HG02623 (cell line): ENCODE data around the gene RELL1.

Experiments
- ATAC-seq: cut with Tn5 transposase; IDR thresholded peaks from one replicate; pipeline ENCODE4 v1.9.1; 2021; ENCODE audit warnings: moderate library complexity; ENCODE audit not compliant: unreplicated experiment

Gene RELL1

DNA sequence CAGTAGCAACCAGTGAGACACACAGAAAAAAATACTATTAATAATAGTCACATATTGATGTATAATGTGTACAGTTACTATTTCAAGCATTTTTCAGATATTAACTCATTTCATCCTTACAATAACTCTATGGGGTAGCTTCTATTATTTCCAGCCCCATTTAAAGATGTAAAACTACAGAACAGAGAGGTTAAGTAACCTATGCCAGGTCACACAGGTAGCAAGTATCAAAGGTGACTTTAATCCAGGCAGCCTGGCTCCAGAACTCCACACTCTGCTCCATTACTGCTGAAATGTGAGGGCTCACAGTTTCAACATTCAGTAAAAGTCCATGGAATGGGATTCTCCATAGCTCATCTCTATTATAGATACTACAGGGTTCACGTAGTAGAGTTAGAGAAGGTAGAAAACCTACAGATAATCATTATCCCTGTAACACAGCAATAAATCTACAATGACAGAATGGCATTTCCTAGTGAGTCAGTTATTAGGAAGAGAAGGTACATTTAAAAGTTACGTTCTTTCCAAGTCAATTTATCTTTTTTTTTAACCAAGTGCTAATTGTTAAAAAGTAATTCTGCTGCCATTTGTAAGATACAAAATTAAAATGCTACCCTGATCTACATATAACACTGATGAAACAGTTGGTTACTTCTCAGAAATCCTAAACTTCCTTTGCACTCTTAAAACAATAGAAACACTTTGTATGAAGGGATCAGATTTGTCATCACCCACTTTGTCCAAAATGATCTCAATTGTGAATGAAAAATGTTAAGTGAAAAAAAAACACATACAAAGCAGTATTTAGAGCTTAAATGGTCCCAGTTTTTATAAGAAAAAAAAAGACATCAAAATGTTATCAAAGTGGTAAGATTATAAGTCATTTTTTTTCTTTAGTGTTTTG lies 18.7 kb downstream of the RELL1 start:
- ATAC-seq: no peak

DNA sequence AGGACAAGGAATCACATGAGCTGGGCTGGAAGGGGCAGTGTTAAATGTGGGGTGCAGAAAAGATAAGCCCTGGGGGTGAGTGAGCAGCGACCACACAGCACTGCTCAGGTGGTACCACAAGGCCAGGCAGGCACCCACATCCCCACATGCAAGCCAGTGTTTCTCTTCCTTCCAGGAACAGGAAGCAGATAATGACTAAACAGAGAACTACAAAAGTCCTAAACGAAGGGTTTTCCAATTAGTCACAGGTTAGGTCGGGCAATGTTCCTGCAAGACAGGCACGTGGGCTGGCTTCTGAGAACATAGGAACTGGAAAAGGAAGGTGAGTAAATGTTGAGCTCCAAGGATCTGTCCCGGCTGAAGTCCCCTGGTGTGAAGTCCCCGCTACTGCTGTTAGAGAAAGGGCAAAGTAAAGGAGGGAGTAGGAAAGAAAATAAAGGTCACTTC lies 19.5 kb downstream of the RELL1 start:
- no peak for ATAC-seq

DNA sequence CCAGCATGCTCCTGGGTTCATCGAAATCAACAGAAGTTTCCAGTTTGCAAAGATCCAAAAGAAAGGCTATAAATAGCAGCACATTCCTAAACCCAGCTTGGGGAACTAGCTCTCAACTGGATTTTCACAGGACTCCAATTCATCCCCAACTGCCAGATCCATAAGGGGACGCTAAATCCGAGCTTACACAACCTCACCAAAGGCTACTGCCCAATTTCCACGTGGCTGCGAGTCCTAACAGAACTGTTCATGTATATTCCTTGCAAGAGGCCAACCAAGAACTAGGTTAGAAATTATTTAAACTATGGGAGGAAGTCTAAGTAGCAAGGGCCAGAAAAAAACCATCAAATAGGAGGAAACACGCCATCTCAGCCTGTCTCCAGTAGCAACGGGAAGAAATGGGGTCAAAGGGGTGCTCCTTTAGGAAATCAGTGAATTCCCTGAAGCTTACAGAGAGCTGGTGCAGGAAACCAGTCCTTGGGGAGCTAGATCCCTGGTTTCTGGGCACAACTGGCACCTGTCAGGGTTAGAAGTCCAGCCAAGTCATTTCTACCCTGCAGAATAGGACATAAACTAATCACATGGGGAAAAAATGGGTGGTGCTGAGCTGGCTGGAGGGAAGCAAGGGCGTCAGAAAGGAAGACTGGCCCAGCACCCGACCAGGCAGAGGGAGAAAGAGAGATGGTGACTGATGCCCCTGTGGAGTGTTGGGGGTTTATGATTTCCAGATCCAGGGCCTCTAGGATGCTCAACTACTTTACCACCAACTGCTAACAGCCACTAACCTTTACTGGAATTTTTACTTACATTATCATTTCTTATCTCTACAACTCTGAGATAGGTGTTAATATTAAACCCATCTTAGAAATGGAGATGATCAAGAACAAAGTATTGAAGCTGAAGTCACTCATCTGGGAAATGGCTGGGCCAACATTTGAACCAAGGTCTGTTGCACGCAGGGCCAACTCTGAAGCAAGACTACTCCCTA lies 20.5 kb downstream of the RELL1 start:
- ATAC-seq: no peak

DNA sequence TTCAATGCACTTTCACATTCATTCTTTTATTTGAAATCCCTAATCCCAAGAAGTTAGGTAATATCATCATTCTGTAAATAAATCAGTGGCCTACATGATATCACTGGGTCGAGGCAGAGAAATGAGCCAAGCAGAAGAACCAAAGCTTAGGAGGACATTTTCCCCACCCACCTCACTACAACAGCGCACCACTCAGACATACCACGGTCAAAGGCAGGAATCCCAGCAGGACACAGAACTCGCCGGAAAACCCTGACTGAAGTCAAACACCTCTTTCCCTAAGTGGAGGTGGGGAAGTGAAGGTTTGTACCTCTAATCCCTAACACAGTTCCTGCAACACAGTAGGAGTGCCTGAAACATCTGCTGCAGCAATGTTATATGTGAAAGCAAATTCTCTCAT lies 21.5 kb downstream of the RELL1 start:
- ATAC-seq: no peak

DNA sequence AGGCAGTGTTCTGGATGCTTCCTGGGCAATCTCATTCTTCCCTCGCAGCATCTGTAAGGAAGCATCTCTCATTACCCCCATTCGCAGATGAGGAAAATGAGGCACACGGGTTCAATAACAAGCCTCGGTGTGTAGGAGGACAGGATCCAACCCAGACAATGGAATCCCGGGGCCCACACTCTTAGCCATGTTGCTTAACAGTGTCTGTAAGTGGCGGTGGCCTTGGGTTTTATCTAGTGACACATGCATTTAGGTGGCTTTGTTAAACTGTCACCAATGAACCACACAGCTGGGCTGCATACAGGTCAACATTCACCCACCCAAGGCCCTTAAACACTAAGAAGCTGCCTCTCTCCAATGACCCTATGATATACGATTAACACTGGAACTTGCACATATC lies 22.6 kb downstream of the RELL1 start:
- ATAC-seq: no peak

DNA sequence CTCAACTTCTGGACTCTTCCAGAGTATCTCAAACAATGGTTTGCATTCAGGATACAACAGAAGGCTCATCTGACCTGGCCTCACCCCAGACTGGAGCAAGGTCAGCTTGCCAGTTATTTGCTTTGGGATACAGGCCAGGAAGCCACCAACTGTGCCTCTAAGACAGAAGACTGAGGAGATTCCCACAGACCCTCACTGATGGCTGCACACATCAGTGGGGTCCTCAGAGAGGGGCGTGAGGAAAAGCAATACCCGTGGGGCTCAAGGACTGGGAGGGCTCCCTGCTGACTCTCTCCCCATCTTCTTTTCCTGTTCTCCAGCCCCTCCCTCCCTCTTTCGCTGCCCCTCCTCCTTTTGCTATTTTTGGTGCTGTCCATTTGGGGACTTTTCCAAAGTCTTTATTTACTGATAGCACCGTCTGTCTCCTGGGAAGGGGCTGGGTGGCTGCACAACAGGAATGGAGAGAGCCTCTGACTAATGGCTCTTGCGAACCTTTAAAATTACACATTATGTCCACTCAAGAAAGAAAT lies 23.2 kb downstream of the RELL1 start:
- no peak for ATAC-seq

DNA sequence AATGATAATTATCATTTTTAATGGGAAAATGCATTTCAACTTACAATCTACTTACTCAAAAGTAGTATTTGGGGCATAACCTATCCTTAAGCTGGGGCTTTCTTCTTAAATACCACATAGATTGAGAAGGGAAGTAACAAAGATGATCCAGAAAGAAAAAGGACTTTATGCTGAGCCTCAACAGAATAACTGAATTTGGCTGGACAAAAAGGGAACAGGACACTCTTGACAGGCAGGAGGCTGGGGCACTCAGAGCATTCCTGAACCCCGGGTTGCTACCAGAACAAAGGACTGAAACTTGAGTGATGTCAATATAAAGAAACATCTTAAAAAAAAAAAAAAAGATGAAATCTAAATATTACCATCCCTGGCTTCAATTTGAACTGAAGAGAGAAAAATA lies 23.9 kb downstream of the RELL1 start:
- no peak for ATAC-seq

DNA sequence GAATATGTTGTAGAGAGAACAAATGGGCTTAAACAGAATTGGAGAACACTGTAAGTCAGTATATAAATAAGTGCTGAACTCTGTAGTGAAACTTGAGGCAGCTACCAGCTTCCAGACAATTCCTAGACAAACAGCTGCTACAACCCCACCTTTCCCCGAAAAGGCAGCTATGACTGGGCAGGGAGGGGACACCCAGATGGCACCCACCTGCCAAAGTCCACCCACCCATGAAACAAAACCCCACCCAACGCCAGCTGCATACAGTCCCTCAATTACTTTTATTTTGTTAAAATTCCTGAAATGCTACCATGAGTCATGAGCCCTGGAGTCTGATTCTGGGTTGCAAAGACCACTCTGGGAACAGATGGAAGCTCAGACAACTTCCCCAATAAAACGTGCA lies 24.4 kb downstream of the RELL1 start:
- no peak for ATAC-seq

DNA sequence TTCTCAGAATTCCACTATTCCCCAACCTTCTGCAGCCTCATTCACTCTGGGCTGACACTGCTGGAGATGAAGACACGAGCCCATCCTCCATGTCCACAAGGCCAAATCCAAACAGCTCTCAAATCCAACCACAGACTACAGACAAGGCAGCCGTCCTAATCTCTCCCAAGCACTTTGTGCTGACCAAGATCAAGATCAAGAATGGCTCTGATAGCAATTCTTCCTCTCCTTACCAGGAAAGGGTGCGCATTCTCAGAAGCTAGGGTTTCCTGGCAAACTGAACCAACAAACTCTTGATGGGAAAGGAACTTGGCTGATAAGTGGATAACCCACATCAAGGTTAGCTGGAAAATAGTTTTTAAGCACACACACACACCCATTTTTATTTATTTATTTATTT lies 26.5 kb downstream of the RELL1 start:
- no peak for ATAC-seq

DNA sequence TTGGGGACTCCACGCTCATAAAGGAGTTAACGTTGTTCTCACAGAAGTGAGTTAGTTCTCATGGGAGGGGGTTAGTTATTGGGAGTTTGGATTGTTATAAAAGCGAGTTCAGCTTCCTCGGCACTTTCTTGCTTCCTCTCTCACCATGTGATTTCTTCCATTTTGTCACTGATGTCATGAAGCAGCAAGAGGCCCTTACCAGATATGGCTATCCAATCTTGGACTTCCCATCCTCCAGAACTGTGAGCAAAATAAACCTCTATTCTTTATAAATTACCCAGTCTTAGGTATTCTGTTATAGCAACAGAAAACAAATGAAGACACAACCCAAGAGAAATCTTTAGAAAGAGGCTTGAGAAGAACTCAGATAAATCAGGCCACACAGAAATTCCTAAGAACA lies 29.5 kb downstream of the RELL1 start:
- no peak for ATAC-seq

DNA sequence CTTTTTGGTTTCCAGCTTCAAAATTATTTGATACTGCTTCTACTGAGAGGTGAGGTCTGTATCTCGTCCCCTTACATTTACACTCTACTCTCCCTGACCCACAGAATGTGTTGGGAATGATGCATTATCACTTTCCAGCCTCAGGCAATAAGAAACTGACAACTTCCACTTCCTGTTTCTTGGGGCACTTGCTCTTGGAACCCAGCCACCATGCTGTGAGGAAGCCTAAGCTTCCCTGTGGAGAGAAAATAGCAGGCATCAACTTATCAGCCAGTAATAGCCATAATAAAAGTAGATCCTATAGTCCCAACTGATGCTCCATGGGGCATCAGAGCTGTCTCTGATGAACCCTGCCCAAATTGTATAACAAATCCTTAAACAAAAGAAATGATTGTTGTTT lies 32.6 kb downstream of the RELL1 start:
- no peak for ATAC-seq

DNA sequence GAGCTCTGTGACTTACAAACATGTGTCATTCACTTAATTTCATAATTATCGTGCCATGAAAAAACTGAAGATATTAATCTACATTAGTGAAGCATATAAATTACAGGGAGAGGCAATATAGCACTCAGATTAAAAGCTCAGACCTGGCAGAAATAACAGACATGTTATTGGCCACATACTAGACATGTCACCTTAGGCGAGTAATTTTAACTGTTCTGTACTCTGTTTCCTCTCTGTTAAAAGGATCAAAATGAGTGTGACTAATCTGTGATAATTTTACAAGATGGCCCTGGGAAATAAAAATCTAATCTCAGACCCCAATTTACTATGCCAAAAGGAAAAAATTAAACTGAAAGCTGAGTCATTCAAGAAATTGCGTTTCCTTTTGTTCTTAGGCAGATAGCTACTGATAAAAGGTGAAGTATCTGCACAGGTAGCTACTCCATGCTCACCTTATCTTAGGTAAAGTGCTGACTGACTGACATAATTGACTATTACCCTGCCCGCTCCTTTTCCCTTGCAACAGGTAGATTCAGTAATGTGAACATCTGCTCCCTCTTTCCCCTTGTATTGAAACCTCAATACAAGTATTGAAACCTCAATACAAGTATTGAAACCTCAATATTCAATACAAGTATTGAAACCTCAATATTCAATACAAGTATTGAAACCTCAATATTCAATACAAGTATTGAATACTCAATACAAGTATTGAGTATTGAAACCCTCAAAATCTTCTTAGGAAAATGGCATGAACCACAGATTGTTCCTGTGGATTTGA lies 33.2 kb downstream of the RELL1 start:
- no peak for ATAC-seq

DNA sequence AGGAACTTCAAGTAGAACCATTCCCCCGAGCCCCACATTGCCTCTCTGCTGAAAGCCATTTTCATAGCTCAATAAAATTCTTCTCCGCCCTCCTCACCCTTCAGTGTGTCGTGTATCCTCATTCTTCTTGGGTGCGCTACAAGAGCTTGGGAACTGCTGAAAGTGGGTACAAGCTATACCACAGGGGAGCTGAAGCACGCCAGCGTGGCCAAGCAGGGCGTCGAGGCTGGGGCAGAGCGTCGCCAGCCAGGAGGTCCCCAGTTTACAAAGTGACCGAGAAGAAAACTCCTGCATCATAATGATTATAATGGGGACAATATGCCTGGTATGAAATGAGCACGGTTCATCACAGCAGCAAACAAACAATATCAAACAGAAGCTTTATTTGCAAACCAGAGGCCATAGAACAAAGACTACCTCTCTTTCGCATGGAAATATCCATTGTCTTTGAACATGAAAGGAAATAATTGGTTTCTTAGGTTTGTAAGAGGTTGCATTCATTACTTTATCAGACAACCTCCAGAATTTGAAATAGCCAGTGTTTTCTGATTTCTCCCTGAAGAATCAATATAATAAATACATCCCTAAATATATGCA lies 34.3 kb downstream of the RELL1 start:
- ATAC-seq: no peak

DNA sequence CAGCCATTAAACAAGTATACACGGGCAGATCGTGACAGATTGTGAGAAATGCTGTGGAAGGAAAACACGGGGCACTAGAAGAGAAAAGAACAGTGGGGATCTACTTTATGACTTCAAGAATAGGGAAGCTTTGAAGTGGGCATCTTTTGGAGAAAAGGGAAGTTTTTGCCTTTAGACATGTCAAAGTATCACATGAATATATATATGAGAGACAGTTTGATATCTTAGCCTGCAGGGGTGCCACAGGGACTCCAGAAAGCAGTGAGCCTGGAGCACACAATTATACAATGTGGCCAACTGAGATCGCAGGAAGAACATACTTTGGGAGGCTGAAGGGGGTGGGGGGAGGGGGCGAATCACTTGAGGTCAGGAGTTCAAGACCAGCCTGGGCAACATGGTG lies 35.7 kb downstream of the RELL1 start:
- ATAC-seq: no peak

DNA sequence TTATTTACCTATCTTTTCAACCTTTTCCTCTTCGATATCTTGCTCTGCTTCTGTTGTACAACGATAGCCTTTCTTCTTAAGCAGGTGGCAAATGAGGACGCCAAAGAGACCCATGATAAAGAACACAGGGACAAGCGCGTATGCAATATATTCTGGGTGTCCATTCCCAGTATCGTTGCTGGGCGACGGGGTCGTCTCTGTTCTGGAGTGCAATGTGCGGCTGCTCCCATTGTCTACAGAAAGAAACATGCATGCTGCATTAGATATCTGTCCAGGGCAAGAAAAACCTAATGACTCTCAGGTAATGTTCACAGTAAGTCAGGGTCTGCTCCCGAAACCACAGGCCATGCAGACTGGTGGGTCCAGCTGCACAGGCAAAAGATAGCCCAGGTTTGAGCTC lies 36.9 kb downstream of the RELL1 start:
- no peak for ATAC-seq

DNA sequence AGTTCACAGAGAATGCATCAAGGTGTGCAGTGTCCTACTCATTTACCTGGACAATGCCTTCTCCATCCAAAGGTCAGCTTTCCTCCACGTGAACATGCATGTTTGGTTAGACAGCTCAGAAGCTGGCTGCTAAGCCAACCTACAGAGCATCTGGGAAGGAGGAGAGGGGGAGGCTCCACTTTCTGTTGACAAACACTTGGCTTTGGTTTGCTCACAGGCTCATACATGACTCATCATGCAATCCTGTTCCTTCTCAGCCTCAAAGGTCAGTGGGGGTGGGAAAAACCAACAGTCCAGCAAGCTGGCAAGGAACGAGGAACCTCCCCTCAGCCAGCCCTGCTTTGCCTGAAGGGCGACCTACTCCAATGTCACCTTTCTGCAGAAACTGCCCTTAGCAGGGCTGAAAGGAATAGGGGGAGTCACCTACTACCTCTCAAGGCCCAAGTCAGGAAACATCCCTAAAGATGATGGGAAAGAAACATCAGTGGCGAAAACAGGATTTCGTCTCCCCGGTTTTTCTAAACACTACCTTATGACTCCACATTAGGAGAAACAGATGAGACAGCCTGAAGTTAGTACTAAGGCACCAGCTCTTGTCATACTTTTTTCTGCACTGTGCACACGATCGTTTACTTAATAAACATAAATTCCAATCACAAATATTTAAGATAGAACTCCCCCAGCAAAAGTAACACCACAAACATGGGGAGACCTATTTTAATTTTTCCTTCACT lies 37.9 kb downstream of the RELL1 start:
- no peak for ATAC-seq

DNA sequence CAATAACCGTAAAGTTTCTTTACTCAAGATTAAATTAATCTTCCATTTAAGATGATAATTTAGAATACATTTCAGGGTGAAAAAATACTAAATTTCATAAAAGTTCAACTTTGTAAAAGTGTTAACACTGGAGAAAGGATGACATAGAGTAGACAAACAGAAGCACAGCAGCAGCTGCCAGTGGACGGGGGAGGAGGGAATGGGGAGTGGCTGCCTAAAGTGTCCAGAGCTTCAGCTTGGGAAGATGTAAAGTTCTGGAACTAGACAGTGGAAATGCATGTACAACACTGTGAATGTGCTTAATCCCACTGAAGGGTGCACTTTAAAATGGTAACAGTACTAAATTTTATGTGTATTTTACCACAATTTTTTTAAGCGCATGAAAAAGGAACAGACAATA lies 39.9 kb downstream of the RELL1 start:
- ATAC-seq: no peak

DNA sequence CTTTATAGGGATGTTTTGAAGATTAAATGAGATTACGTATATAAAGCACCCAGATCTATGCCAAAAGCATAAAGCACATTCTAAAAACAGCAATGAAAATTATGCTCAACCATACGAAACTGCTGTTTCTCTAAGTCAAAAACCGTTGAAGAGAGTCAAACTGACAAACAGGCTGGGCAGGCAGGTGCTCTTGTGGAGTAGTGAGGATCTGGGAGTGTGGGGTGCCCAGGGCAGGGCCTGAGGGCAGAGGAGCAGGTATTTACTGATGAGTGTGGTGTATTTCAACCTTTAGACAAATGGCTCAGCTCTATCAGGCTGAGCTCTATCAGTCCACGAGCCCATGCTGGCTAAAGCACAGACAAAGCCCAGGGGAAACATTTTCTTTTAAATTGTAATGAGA lies 40.4 kb downstream of the RELL1 start:
- no peak for ATAC-seq

DNA sequence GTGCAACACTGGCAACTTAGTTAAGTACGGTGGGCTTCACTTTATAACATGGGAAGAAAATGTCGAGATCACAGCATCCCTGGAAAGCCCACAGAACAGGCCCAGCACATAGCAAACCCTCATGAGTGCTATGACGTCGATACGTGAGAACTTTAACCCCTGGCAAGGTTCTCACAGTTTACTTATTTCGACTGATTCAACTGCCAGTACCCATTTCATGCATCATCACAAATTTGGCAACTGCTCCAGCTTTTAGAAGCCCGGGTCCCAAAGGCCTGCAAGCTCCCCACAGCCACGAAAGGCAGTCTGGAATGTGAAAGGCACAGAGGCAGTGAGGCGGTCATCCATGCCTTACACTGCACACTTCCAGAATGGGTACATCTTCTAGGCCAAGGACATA lies 41.2 kb downstream of the RELL1 start:
- ATAC-seq: no peak
